Progenitor cell of endocrine pancreas (in vitro differentiated cells): ENCODE results near the gene ME3. TPM values are rescaled to one million over a fixed set of nuclear protein-coding genes. Genes with fewer than 3 reads are reported as not detected.

Source experiments
- DNase-seq: peaks from one replicate; pipeline ENCODE4 v3.0.0; 2021; ENCODE audit warnings: low spot score; ENCODE audit not compliant: unreplicated experiment
- H3K27ac Mint-ChIP-seq: 2 replicates; pipeline ENCODE4 v1.8.0; 2021; ENCODE audit warnings: mild to moderate bottlenecking, moderate library complexity, mixed read lengths
- H3K27me3 Mint-ChIP-seq: 2 replicates; pipeline ENCODE4 v1.8.0; 2021; ENCODE audit warnings: mixed read lengths
- H3K36me3 Mint-ChIP-seq: 2 replicates; pipeline ENCODE4 v1.8.0; 2022; ENCODE audit warnings: mixed read lengths; ENCODE audit not compliant: insufficient read depth
- H3K4me1 Mint-ChIP-seq: 2 replicates; pipeline ENCODE4 v1.8.0; 2021; ENCODE audit warnings: low read depth, mixed read lengths
- H3K4me3 Mint-ChIP-seq: 2 replicates; pipeline ENCODE4 v1.8.0; 2021; ENCODE audit warnings: low read depth, mild to moderate bottlenecking, moderate library complexity, mixed read lengths
- H3K9me3 Mint-ChIP-seq: 2 replicates; pipeline ENCODE4 v1.8.0; 2021; ENCODE audit warnings: low read depth, mixed read lengths
- CTCF ChIP-seq: fragments of 200-600 bp; sonication (generic); IDR thresholded peaks from one replicate; pipeline ENCODE4 v1.5.0; 2021; ENCODE audit warnings: antibody characterized with exemption, mild to moderate bottlenecking; ENCODE audit not compliant: unreplicated experiment
- total RNA-seq: library from RNA; stranded (reverse); gene quantifications from 2 replicates; pipeline ENCODE4 v1.2.1, GENCODE V29; 2021

Gene ME3
- total RNA-seq, 1 donor from 2014 or later = 8.6 TPM

- Mint-ChIP-seq H3K36me3 (no peaks in the 10 kb centered on the region), H3K27ac (no peak overlapping the region), H3K27me3 (peaks cover 19% of the 10 kb centered on the region), H3K4me1 (no peaks in the 10 kb centered on the region), H3K9me3 (no peaks in the 10 kb centered on the region), H3K4me3 (no peak overlapping the region)
- no peak for DNase-seq
- TF ChIP-seq CTCF = no peak
These were observed 33.3 kb downstream of the ME3 start for GRCh38 chr11:86639137-86639536.

GRCh38 chr11:86638673-86639072, 33.7 kb downstream of the ME3 start:
- H3K4me1 Mint-ChIP-seq = no peaks in the 10 kb centered on the region

GRCh38 chr11:86637988-86638387, 34.4 kb downstream of the ME3 start:
- Mint-ChIP-seq H3K4me3 (no peak overlapping the region), H3K9me3 (no peaks in the 10 kb centered on the region), H3K27me3 (peaks cover 20% of the 10 kb centered on the region), H3K4me1 (no peaks in the 10 kb centered on the region), H3K27ac (no peak overlapping the region), H3K36me3 (no peaks in the 10 kb centered on the region)
- no peak for TF ChIP-seq CTCF
- DNase-seq = no peak

More at GRCh38 chr11:86638673-86639072, 33.7 kb downstream of the ME3 start:
- H3K27me3 Mint-ChIP-seq = peaks cover 17% of the 10 kb centered on the region
- no peak overlapping the region for H3K27ac Mint-ChIP-seq
- no peaks in the 10 kb centered on the region for H3K9me3 Mint-ChIP-seq
- no peak for TF ChIP-seq CTCF
- H3K36me3 Mint-ChIP-seq = no peaks in the 10 kb centered on the region
- DNase-seq = no peak
- H3K4me3 Mint-ChIP-seq = no peak overlapping the region

GRCh38 chr11:86636275-86636674, 36.1 kb downstream of the ME3 start:
- Mint-ChIP-seq H3K4me3 (no peak overlapping the region), H3K36me3 (no peaks in the 10 kb centered on the region), H3K4me1 (no peaks in the 10 kb centered on the region), H3K27ac (no peak overlapping the region), H3K27me3 (peaks cover 20% of the 10 kb centered on the region), H3K9me3 (no peaks in the 10 kb centered on the region)
- TF ChIP-seq CTCF = no peak
- DNase-seq = no peak

- no peak for DNase-seq
These were observed 39.7 kb downstream of the ME3 start for GRCh38 chr11:86632499-86633269.

More at GRCh38 chr11:86632499-86633269, 39.7 kb downstream of the ME3 start:
- TF ChIP-seq CTCF = no peak
- Mint-ChIP-seq H3K36me3 (no peaks in the 10 kb centered on the region), H3K27ac (no peak overlapping the region), H3K9me3 (no peaks in the 10 kb centered on the region), H3K4me1 (no peaks in the 10 kb centered on the region), H3K4me3 (no peak overlapping the region), H3K27me3 (peaks cover 12% of the 10 kb centered on the region)
